GM12875 (cell line): ENCODE results near the gene CNTN6.

ENCODE experiments used
- H3K4me3 ChIP-seq: one replicate; pipeline ENCODE4 v1.5.1; 2011; ENCODE audit warnings: low read depth, low read length, control low read depth
- TF ChIP-seq, protein P1 (sequence below): IDR thresholded peaks from 2 replicates; pipeline ENCODE4 v1.5.1; 2011; ENCODE audit warnings: low read depth, mild to moderate bottlenecking, control low read depth, inconsistent platforms, low read length, moderate library complexity, borderline replicate concordance; ENCODE audit not compliant: insufficient read depth

Gene CNTN6

DNA sequence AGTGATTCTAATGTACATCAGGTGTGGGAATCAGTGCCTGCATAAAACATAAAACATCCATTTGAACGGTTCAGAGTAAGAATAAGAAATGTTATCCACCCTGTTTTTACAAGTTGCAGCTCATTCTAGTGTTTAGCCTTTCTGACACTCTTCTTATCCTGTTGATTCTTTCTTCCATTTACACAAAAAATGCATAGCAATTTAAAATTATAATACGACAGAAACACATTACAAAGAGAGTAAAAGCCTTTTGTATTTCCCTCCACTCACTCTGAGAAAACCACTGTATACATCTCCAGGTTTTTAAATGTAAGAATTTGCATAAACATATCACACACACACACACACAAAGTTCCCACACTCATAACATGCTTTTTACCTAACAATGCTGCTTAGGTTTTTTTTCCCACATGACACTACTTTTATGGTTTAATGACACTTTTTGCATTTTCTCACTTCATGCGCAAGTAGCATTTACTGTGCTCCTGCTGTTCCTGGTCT, 199.8 kb downstream of the CNTN6 start:
- TF ChIP-seq, protein P1, sequence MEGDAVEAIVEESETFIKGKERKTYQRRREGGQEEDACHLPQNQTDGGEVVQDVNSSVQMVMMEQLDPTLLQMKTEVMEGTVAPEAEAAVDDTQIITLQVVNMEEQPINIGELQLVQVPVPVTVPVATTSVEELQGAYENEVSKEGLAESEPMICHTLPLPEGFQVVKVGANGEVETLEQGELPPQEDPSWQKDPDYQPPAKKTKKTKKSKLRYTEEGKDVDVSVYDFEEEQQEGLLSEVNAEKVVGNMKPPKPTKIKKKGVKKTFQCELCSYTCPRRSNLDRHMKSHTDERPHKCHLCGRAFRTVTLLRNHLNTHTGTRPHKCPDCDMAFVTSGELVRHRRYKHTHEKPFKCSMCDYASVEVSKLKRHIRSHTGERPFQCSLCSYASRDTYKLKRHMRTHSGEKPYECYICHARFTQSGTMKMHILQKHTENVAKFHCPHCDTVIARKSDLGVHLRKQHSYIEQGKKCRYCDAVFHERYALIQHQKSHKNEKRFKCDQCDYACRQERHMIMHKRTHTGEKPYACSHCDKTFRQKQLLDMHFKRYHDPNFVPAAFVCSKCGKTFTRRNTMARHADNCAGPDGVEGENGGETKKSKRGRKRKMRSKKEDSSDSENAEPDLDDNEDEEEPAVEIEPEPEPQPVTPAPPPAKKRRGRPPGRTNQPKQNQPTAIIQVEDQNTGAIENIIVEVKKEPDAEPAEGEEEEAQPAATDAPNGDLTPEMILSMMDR = no peak
- no peak overlapping the region for H3K4me3 ChIP-seq

DNA sequence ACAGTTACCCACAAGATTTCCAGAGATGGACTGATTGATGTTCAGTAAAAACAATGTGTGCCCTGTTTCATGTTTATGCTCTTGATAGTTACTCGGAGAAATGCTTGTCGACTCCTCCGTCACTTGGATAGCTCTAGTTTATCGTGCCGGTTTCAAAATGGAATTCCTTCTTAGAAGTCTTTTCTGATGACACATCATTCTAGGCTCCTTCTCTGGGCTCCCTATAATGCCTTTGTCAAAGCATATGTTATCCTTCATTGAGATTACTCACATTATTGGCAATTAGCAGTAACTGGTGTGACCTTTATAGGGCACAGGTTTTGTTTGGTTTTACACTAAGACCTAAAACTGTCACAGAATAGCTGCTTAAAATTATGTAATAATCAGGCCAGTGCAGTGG, 201.8 kb downstream of the CNTN6 start:
- TF ChIP-seq, protein P1 = no peak
- no peak overlapping the region for H3K4me3 ChIP-seq

DNA sequence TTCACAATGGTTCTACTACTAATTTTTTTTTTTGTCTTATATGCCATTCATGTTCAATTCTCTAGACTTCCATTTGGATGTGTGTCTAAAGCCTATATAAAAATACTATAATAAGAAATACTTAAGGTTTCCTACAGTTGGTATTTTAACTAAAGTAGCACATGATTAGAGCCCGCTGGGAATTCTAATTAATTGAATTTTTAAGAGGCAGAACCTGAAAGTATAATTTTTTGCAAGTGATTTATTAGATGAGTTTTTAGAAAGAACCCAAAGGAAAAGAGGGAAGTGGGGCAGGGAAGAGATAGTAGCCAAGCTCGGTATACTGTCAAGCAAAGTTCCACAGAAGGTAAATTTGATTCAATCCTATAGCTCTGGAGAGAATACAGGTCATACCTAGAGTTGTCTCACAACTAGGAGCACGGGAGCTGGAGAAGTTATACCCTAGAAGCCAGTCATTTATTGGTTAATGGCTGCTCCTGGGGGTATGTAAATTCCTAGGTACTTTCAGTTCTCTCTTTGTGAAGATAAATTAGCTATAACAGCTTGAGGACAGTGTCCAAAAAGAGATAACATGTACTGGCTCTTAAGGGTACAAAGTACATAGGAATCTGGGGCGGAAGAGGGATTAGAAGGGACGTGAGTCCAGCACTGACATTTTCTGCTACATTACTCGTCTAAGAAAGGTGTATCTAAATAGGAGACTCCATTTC, 225.6 kb downstream of the CNTN6 start:
- H3K4me3 ChIP-seq = no peak overlapping the region
- TF ChIP-seq, protein P1 = no peak

DNA sequence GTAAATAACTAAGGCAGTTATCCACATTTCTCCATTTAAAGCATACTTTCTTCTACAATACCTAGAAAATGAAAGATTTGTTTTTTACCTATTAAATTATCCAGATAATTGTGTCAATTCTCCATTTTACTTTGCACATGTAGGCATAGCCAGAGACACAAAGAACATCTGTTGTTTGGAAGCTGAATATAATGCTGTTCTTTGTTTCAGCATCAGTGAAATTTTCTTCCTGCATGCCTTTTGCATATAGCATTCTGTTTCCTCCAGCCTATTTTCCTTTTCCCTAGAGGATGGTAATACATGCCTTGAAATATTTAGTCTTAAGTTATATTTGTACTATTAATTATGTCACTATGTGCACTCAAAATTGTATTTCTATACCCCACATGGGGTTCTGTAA, 233.7 kb downstream of the CNTN6 start:
- H3K4me3 ChIP-seq = no peak overlapping the region
- TF ChIP-seq, protein P1 = no peak

DNA sequence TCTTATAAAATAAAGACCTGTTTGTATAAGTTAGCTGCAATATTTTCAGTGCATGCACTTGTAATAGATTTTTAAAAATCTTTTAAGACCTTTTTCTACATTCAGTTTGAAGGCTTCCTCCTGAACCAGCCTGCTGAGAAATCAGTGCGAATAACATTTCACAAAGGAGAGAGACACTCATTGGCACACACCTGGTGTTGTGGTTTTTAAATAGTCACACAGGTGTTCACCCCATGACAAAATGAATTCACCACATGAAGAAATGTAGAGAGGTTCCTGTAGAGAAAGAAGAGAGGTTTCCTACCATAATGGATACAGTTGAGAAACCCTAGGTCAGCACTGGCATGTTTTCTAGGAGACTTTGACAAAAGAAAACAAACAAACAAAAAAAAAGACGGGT, 237.3 kb downstream of the CNTN6 start:
- TF ChIP-seq, protein P1 = no peak
- H3K4me3 ChIP-seq = no peak overlapping the region

DNA sequence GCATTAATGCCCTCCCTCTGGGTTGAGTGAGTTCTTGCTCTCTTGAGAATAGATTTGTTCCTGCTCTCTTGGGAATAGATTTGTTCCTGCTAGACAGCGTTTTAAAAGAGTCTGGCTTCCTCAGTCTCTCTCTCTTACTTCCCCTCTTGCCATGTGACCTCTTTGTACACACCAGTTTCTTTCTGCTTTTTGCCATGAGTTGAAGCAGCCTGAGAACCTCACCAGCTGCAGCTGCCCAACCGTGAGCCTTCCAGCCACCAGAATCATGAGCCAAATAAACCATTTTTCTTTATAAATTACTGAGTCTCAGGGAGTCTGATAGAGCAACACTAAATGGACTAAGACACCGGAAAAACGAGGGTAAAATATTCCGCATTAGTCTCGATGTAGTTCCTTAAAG, 253.6 kb downstream of the CNTN6 start:
- TF ChIP-seq, protein P1 = no peak
- H3K4me3 ChIP-seq = no peak overlapping the region

DNA sequence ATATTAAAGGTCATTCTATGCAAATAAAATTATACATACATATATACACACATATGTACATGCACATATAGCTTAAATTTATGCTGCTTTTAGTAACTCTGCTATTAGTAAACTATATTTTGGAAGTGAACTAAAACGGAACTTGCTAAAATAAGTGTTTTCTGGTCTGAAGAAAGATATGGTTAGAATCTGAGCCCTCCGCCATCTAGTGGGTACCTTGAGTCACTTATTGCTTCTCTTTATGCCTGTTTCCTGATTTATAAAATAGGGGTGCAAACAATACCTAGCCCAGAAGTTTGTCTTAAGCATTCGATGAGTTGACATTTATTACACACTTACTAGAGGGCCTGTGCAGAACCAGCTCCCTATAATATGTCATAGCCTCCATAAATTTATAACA, 255.7 kb downstream of the CNTN6 start:
- TF ChIP-seq, protein P1 = no peak
- H3K4me3 ChIP-seq = no peak overlapping the region
